Stomach (tissue), 9 donors: Measurements from ENCODE around the gene NSMCE1. TPM values are rescaled to one million over a fixed set of nuclear protein-coding genes. Genes with fewer than 3 reads are reported as not detected.

Experiments
- DNase-seq, 2 donors: peaks; one replicate each; pipeline versions ENCODE4 v3.0.0 to v3.0.0-alpha.2; 2013 to 2019
- H3K27ac ChIP-seq, 5 donors: fragments of 200-600 bp in 4 of 5; sonication (generic) in 4 of 5; one replicate each; pipeline ENCODE4 v1.5.1; 2013 to 2019; ENCODE audit warnings: mild to moderate bottlenecking in 1 of 5, moderate library complexity in 1 of 5
- H3K27me3 ChIP-seq, 3 donors: fragments of 200-600 bp; sonication (generic); one replicate each; pipeline ENCODE4 v1.5.1; 2017 to 2019; ENCODE audit warnings: mixed run types in 1 of 3
- H3K36me3 ChIP-seq, 4 donors: fragments of 200-600 bp; sonication (generic); 1 replicate in 3 of 4; 2 replicates in 1 of 4; pipeline ENCODE4 v1.5.1; 2016 to 2019
- H3K4me1 ChIP-seq, 4 donors: fragments of 200-600 bp; sonication (generic); one replicate each; pipeline ENCODE4 v1.5.1; 2016 to 2019
- H3K4me3 ChIP-seq, 4 donors: fragments of 200-600 bp; sonication (generic) in 3 of 4; one replicate each; pipeline ENCODE4 v1.5.1; 2016 to 2019; ENCODE audit warnings: mild to moderate bottlenecking in 1 of 4
- H3K9me3 ChIP-seq, 4 donors: fragments of 200-600 bp; sonication (generic); one replicate each; pipeline ENCODE4 v1.5.1; 2016 to 2019
- CTCF ChIP-seq, 7 experiments: fragments of 450-650 bp in 4 of 7; fragments of 200-600 bp in 3 of 7; sonication (generic) in 3 of 7; IDR thresholded peaks; one replicate each; pipeline ENCODE4 v1.5.1; 2016 to 2019; ENCODE audit warnings: antibody characterized with exemption in 7 of 7, control low read depth in 2 of 7, mild to moderate bottlenecking in 1 of 7
- EP300 ChIP-seq: sonication (generic); formaldehyde crosslinking; IDR thresholded peaks from one replicate; pipeline ENCODE4 v1.6.1; 2017; ENCODE audit warnings: antibody characterized with exemption
- POLR2A ChIP-seq, 4 donors: fragments of 450-650 bp; IDR thresholded peaks; one replicate each; pipeline ENCODE4 v1.6.1; 2016; ENCODE audit warnings: antibody characterized with exemption in 4 of 4, control low read depth in 2 of 4, mild to moderate bottlenecking in 1 of 4, moderate library complexity in 1 of 4
- POLR2AphosphoS5 ChIP-seq, 3 donors: sonication (generic); formaldehyde crosslinking; IDR thresholded peaks; one replicate each; pipeline ENCODE4 v1.6.1; 2016; ENCODE audit warnings: antibody characterized with exemption in 3 of 3
- WGBS, 5 donors: extraction: QIAGEN DNeasy Blood & Tissue Kit in 3 of 5; methylation state at CpG; one replicate each; pipeline versions ENCODE4 v1.1.5 to v1.1.7; 2013 to 2018; 5-methylcytosine and 5-hydroxymethylcytosine counted together
- intact Hi-C: fragments of 100-400 bp; cut with DNase I; formaldehyde crosslinking; loops from one replicate; pipeline ENCODE4 v1.15.1; 2023; ENCODE audit warnings: low total_unique reads
- polyA plus RNA-seq, 3 donors: library from polyadenylated mRNA; stranded (reverse); fragments of 200-250 nt; gene quantifications; one replicate each; pipeline ENCODE4 v1.2.3, GENCODE V29; 2013
- total RNA-seq, 5 donors: library from RNA; depleted of rRNA; stranded (reverse); fragments of >200 nt; gene quantifications; one replicate each; pipeline versions ENCODE4 v1.1.0 to v1.2.3, GENCODE V29; 2014 to 2016
- donor health status: healthy with polysubstance abuse.
- donor health status: Bipolar disorder and iron deficiency.
- donor health status: healthy.

The NSMCE1 gene
- total and polyA plus RNA-seq, 8 donors, result 9.3 to 120 (median 46.2) TPM

GRCh38 chr16:27272076-27272475 is 3.5 kb upstream of the NSMCE1 start:
- peaks cover 7 to 19% (median 16%) of the 10 kb centered on the region in 4 donors for H3K4me1 ChIP-seq
- H3K4me3 ChIP-seq, result no peak overlapping the region
- no peak for DNase-seq
- intact Hi-C loops, result no loop called here
- H3K9me3 ChIP-seq, result no peaks in the 10 kb centered on the region
- H3K27me3 ChIP-seq, result no peaks in the 10 kb centered on the region
- no peak overlapping the region for H3K27ac ChIP-seq
- H3K36me3 ChIP-seq, result no peaks in the 10 kb centered on the region
- TF ChIP-seq EP300 (no peak), CTCF (IDR thresholded peaks at IDR 0.05) (no peak), POLR2AphosphoS5 (IDR thresholded peaks at IDR 0.05) (no peak), POLR2A (IDR thresholded peaks at IDR 0.05) (no peak)
- whole genome bisulfite sequencing, 5 donors, result 87 to 92% (median 90%) methylated on average over 4 of the region's 4 CpGs

- H3K27ac ChIP-seq, result no peak overlapping the region
- TF ChIP-seq POLR2AphosphoS5 (IDR thresholded peaks at IDR 0.05) (no peak), CTCF (IDR thresholded peaks at IDR 0.05) (no peak), EP300 (no peak), POLR2A (IDR thresholded peaks at IDR 0.05) (no peak)
- H3K9me3 ChIP-seq, result no peaks in the 10 kb centered on the region
- H3K4me1 ChIP-seq, result peaks cover 7 to 19% (median 16%) of the 10 kb centered on the region in 4 donors
- no peak overlapping the region for H3K4me3 ChIP-seq
- intact Hi-C loops, result no loop called here
- H3K27me3 ChIP-seq, result no peaks in the 10 kb centered on the region
- no peak for DNase-seq
- H3K36me3 ChIP-seq, result no peaks in the 10 kb centered on the region
- WGBS, 5 donors, result 89 to 95% (median 91%) methylated on average over 4 of the region's 4 CpGs
Observed at GRCh38 chr16:27270349-27270748, 1.8 kb upstream of the NSMCE1 start.

GRCh38 chr16:27269300-27270150 is 953 bp upstream of the NSMCE1 start:
- Histone ChIP-seq H3K36me3 (no peaks in the 10 kb centered on the region), H3K4me3 (peak overlapping the region; percentile 80 to 91 (median 84)), H3K4me1 (peaks cover 7 to 20% (median 16%) of the 10 kb centered on the region in 4 donors), H3K27ac (peak overlapping the region in 3 of 5 donors; percentile 88 to 92 (median 91)), H3K9me3 (no peaks in the 10 kb centered on the region), H3K27me3 (no peaks in the 10 kb centered on the region)
- TF ChIP-seq POLR2AphosphoS5 (IDR thresholded peaks at IDR 0.05) (no peak), CTCF (IDR thresholded peaks at IDR 0.05) (no peak), EP300 (no peak), POLR2A (IDR thresholded peaks at IDR 0.05) (no peak)
- DNase-seq, result no peak
- intact Hi-C loops, result no loop called here
- WGBS, 5 donors, result 70 to 75% (median 74%) methylated on average over 9 of the region's 9 CpGs

- H3K9me3 ChIP-seq, result no peaks in the 10 kb centered on the region
- no peak overlapping the region for H3K27ac ChIP-seq
- H3K4me1 ChIP-seq, result peaks cover 7 to 40% (median 17%) of the 10 kb centered on the region in 4 donors
- no peak for TF ChIP-seq POLR2A (IDR thresholded peaks at IDR 0.05)
- no peaks in the 10 kb centered on the region for H3K27me3 ChIP-seq
- no peak overlapping the region for H3K4me3 ChIP-seq
- 81 to 89% (median 86%) methylated on average over 8 of the region's 8 CpGs for WGBS, 5 donors
- DNase-seq, result no peak
- intact Hi-C loops, result no loop called here
- no peaks in the 10 kb centered on the region for H3K36me3 ChIP-seq
Observed at GRCh38 chr16:27267037-27267677, 1.4 kb downstream of the NSMCE1 start.
